Dedifferentiated amniotic fluid mesenchymal stem cell (primary cell): ENCODE measurements around the gene UBN1.

ENCODE experiments used
- DNase-seq: peaks from one replicate; pipeline ENCODE4 v3.0.0-alpha.2; 2016; ENCODE audit errors: extremely low spot score

The UBN1 gene

GRCh38 chr16:4859900-4860255 is 12.6 kb downstream of the UBN1 start:
- no peak for DNase-seq

GRCh38 chr16:4860727-4861342 is 13.6 kb downstream of the UBN1 start:
- DNase-seq, result no peak

GRCh38 chr16:4862639-4863038 is 15.4 kb downstream of the UBN1 start:
- no peak for DNase-seq

- no peak for DNase-seq
Observed at GRCh38 chr16:4864728-4865127, 17.4 kb downstream of the UBN1 start.

DNA sequence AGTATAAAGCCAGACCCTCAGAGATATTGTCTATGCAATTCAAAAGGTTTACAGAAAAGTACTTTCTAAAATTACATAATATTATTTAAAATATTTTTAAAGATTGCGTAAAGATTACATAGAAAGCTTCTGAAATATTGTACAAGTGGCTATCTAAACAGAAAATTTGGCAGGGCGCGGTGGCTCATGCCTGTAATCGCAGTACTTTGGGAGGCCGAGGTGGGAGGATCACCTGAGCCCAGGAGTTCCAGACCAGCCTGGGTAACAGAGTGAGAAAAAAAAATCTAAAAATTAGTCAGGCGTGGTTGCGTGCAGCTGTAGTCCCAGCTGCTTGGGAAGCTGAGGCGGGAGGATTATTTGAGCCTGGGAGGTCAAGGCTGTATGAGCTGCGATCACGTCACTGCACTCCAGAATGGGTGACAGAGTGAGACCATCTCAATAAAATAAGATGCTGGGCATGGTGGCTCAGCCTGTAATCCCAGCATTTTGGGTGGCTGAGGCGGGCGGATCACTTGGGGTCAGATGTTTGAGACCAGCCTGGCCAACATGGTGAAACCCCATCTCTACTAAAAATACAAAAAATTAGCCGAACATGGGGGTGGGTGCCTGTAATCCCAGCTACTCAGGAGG is 18.1 kb downstream of the UBN1 start:
- no peak for DNase-seq

DNA sequence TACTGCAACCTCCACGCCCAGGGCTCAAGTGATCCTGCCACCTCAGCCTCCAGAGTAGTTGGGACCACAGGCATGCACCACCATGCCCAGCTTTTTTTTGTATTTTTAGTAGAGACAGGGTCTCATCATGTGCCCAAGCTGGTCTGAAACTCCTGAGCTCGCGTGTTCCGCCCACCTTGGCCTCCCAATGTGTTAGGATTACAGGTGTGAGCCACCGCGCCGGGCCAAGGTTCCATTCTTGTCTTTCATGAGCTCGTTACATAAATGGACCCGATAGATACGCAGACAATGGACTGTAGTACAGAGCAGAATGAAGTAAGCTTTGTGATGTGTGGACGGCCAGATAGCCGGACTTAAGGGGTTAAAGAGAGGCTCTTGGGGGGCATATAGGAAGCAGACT is 19.3 kb downstream of the UBN1 start:
- DNase-seq, result no peak

DNA sequence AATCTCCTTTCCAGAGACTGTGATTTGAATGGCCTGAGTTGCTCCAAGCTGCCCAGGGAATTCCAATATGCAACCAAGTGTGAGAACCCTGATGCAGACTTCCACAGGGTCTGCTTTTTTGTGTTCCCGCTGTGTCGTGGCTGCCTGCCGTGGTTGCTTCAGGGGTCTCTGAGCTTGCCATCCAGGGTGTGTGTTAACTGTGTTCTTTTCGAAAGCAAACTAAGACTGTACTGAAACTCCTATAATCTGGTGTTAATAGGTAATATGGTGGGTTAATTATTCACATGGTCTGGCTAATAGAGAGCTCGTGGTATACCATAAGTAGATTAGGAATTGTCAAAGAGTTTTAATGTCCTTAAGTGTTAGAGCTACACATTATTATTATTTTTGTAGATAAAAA is 20.7 kb downstream of the UBN1 start:
- no peak for DNase-seq

- DNase-seq, result no peak
Observed at GRCh38 chr16:4868535-4868934, 21.3 kb downstream of the UBN1 start.

DNA sequence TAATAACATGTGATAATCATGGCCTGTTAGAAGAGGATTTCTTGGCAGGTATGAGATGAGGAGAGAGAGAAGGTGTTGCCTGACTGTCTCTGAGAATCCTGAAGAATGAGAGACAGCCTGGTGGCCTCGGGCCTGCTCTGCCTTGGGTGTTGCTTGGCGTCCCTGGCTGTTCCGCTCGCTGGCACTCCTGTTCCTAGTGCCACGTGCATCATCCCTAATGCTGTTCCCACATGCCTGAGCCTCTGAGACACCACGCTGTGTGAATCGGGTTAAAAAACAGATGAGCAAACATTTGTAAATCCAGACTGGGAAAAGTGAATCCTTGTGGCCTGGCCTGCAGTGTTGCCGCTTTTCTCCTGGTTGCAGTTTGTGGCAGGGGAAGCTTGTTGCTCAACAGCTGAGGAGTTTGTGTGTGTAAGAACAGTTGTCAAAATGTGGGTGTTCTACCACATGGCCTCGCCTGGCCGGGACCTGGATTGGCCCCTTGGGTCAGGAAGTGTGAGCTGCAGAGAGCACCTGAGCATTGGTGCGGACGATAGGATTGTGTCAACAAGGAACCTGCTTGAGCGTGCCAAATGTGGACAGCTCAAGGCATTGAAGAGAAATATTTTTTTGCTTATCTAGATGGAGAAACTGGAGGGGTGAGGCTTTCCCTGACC is 22.0 kb downstream of the UBN1 start:
- DNase-seq, result no peak

- no peak for DNase-seq
Observed at GRCh38 chr16:4870138-4870671, 22.9 kb downstream of the UBN1 start.

DNA sequence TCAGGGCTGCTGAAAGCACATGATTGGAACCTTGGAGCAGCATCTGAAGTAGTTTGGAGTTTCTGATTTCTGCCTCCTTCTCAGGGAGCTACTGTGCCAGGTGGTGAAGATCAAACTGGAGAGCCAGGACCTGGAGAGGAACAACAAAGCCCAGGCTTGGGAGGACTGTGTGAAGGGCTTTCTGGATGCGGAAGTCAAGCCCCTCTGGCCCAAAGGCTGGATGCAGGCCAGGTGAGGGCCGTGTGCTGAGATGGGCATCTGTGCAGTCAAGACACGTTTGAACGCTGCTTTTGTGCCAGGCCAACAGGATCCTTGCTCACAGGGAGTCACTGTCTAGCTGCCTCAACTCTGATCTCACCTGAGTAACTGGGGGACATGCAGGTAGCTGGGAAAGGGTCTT is 23.8 kb downstream of the UBN1 start:
- no peak for DNase-seq

- no peak for DNase-seq
Observed at GRCh38 chr16:4873091-4873490, 25.8 kb downstream of the UBN1 start.

DNA sequence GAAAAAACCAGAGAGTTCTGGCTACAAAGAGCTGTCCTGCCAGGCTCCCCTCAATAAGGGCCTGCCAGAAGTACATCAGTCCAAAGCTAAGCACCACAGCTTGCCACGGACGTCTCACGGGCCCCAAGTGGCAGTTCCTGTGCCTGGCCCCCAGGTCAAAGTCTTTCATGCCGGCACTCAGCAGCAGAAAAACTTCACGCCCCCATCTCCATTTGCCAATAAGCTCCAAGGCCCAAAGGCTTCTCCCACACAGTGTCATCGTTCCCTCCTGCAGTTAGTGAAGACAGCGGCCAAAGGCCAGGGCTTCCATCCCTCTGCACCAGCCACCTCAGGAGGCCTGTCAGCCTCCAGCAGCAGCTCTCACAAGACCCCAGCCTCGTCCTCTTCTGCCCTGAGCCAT is 27.4 kb downstream of the UBN1 start:
- no peak for DNase-seq

DNA sequence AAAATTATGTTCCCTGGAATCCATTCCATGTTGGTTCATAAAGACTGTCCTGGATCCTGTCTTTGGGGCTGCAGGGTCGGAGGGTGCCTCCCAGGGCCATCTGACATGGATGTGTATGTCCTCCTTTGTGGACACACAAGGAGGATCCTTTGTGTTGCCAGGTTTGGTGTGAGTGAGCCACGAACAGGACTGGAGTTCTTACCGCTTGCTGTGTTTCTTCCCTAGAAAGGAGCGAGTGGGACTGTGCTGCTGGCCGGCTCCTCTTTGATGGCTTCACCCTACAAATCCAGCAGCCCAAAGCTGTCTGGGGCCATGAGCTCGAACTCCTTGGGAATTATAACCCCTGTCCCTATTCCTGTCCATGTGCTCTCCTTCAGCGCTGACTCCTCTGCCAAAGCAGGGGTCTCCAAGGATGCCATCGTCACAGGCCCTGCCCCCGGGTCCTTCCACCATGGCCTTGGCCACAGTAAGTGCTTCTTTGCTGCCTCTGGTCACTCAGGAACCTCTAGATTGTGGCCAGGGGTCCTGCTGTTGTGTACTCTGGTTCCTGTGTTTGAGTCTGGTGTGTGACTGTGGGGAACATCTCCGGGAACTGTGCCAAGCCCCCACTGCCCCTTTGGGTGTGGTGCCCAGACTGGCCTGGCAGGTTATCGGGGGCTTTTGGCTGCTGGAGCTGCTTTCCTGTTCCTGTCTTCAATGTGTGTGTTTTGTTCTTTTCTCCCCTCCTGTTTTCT is 29.5 kb downstream of the UBN1 start:
- DNase-seq, result no peak

- no peak for DNase-seq
Observed at GRCh38 chr16:4877380-4877685, 30.1 kb downstream of the UBN1 start.

- DNase-seq, result no peak
Observed at GRCh38 chr16:4879049-4879448, 31.8 kb downstream of the UBN1 start.

- DNase-seq, result no peak
Observed at GRCh38 chr16:4880006-4880580, 32.8 kb downstream of the UBN1 start.

DNA sequence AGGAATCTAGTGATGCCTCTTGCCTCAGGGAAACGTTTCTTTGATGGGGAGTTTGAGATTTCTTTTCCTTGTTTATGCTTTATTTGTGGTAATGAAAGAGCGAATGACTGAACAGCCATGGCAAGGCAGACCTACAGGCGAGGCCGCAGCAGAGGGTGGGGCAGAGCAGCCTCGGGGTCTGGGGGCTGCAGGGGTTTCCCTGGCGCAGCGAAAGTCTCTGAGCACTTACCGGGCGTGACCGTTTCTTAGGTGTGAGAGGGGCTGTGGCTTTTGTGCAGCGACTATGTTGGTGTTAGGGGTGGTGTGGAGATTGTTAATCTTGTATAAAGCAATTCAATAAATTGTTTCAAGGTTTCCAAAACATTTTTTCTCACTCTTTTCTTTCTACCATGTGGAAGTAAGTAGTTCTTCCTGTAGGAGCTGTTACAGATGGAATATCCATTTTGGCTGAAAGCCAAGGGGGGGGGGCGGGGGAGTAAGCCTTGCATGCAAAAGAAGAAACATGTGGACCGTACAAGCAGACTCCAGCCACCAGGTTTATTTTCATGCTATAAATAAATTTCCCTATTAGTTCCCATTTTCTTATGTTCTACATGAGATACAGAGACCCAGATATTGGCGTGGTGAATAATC is 34.8 kb downstream of the UBN1 start:
- no peak for DNase-seq

GRCh38 chr16:4882633-4883285 is 35.5 kb downstream of the UBN1 start:
- DNase-seq, result no peak

- no peak for DNase-seq
Observed at GRCh38 chr16:4883501-4883900, 36.2 kb downstream of the UBN1 start.

DNA sequence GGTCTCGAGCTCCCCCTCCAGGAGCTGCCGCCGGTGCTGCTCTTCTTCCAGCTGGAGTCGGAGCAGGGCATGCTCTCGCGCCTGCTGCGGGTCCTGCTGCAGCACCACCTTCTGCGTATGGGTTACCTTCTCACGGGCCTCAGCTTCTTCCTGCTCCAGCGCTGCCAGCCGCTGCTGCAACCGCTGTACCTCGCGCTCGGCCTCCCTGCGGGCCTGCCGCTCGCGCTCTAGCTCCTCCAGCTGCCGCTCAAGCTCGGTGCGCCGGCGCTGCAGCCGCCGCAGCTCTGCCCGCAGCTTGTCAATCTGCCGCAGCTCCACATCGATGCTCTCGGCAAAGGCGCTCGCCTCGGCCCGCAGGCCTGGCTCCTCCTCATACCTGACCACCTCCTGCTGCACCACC is 36.9 kb downstream of the UBN1 start:
- DNase-seq, result no peak
